ENCODE measurements around the gene ATF7.
"Not testable (repeated sequence)": the region's sequence is repeated elsewhere in the genome, so short reads cannot be mapped to it uniquely, and the experiment has no call there.

The ATF7 gene

GRCh38 chr12:53659571-53659981 lies 33.4 kb upstream of the ATF7 start:
- TF ChIP-seq POLR2AphosphoS5 (IDR thresholded peaks at IDR 0.05; ENCODE audit: borderline replicate concordance, low read depth, low read length) = no peak
- TF ChIP-seq FOXP2 (optimal IDR thresholded peaks at IDR 0.05; ENCODE audit: control extremely low read depth, extremely low read length, insufficient read depth) = no peak
- TF ChIP-seq EZH2 (IDR thresholded peaks at IDR 0.05) = no peak
- peaks cover 17% of the 10 kb centered on the region for H3K36me3 ChIP-seq (ENCODE audit: insufficient read depth, low read length)
- no peak for DNase-seq (ENCODE audit: low read depth, low spot score)
- no peak overlapping the region for H3K4me3 ChIP-seq
- no peaks in the 10 kb centered on the region for H3K9me3 ChIP-seq (ENCODE audit: low read depth, low read length)
- H3K9ac ChIP-seq (ENCODE audit: insufficient read length) = no peak overlapping the region
- H3K27ac ChIP-seq = peak overlapping the region; percentile 57; the same call in 1 of the 2 replicates

- Histone ChIP-seq H3K36me3 (ENCODE audit: insufficient read depth, low read length) (peaks cover 12% of the 10 kb centered on the region), H3K4me3 (no peak overlapping the region), H3K9me3 (ENCODE audit: low read depth, low read length) (no peaks in the 10 kb centered on the region), H3K27ac (peak overlapping the region; percentile 68; the same call in 1 of the 2 replicates), H3K9ac (ENCODE audit: insufficient read length) (no peak overlapping the region)
- TF ChIP-seq POLR2AphosphoS5 (IDR thresholded peaks at IDR 0.05; ENCODE audit: borderline replicate concordance, low read depth, low read length) (no peak), EZH2 (IDR thresholded peaks at IDR 0.05) (no peak), FOXP2 (optimal IDR thresholded peaks at IDR 0.05; ENCODE audit: control extremely low read depth, extremely low read length, insufficient read depth) (no peak)
- no peak for DNase-seq (ENCODE audit: low read depth, low spot score)
These were observed 32.9 kb upstream of the ATF7 start for GRCh38 chr12:53659011-53659551.

GRCh38 chr12:53657041-53657440 lies 30.9 kb upstream of the ATF7 start:
- TF ChIP-seq POLR2AphosphoS5 (IDR thresholded peaks at IDR 0.05; ENCODE audit: borderline replicate concordance, low read depth, low read length) (no peak), EZH2 (IDR thresholded peaks at IDR 0.05) (no peak), FOXP2 (optimal IDR thresholded peaks at IDR 0.05; ENCODE audit: control extremely low read depth, extremely low read length, insufficient read depth) (no peak)
- no peaks in the 10 kb centered on the region for H3K36me3 ChIP-seq (ENCODE audit: insufficient read depth, low read length)
- no peak overlapping the region for H3K4me3 ChIP-seq
- H3K27ac ChIP-seq = no peak overlapping the region
- no peak for DNase-seq (ENCODE audit: low read depth, low spot score)
- no peaks in the 10 kb centered on the region for H3K9me3 ChIP-seq (ENCODE audit: low read depth, low read length)
- no peak overlapping the region for H3K9ac ChIP-seq (ENCODE audit: insufficient read length)

- no peak overlapping the region for H3K27ac ChIP-seq
- no peak overlapping the region for H3K4me3 ChIP-seq
- no peaks in the 10 kb centered on the region for H3K36me3 ChIP-seq (ENCODE audit: insufficient read depth, low read length)
- no peak for DNase-seq (ENCODE audit: low read depth, low spot score)
- no peak overlapping the region for H3K9ac ChIP-seq (ENCODE audit: insufficient read length)
- TF ChIP-seq POLR2AphosphoS5 (IDR thresholded peaks at IDR 0.05; ENCODE audit: borderline replicate concordance, low read depth, low read length) (no peak), FOXP2 (optimal IDR thresholded peaks at IDR 0.05; ENCODE audit: control extremely low read depth, extremely low read length, insufficient read depth) (no peak), EZH2 (IDR thresholded peaks at IDR 0.05) (no peak)
- H3K9me3 ChIP-seq (ENCODE audit: low read depth, low read length) = no peaks in the 10 kb centered on the region
These were observed 27.4 kb upstream of the ATF7 start for GRCh38 chr12:53653595-53653994.

GRCh38 chr12:53652366-53652765 lies 26.2 kb upstream of the ATF7 start:
- H3K4me3 ChIP-seq = no peak overlapping the region
- H3K36me3 ChIP-seq (ENCODE audit: insufficient read depth, low read length) = no peaks in the 10 kb centered on the region
- H3K27ac ChIP-seq = no peak overlapping the region
- no peak overlapping the region for H3K9ac ChIP-seq (ENCODE audit: insufficient read length)
- no peak for TF ChIP-seq FOXP2 (optimal IDR thresholded peaks at IDR 0.05; ENCODE audit: control extremely low read depth, extremely low read length, insufficient read depth)
- no peak for TF ChIP-seq EZH2 (IDR thresholded peaks at IDR 0.05)
- no peak for TF ChIP-seq POLR2AphosphoS5 (IDR thresholded peaks at IDR 0.05; ENCODE audit: borderline replicate concordance, low read depth, low read length)
- no peaks in the 10 kb centered on the region for H3K9me3 ChIP-seq (ENCODE audit: low read depth, low read length)
- DNase-seq (ENCODE audit: low read depth, low spot score) = no peak

GRCh38 chr12:53651737-53652136 lies 25.6 kb upstream of the ATF7 start:
- no peaks in the 10 kb centered on the region for H3K36me3 ChIP-seq (ENCODE audit: insufficient read depth, low read length)
- H3K9ac ChIP-seq (ENCODE audit: insufficient read length) = no peak overlapping the region
- TF ChIP-seq EZH2 (IDR thresholded peaks at IDR 0.05) (no peak), POLR2AphosphoS5 (IDR thresholded peaks at IDR 0.05; ENCODE audit: borderline replicate concordance, low read depth, low read length) (no peak), FOXP2 (optimal IDR thresholded peaks at IDR 0.05; ENCODE audit: control extremely low read depth, extremely low read length, insufficient read depth) (no peak)
- no peak for DNase-seq (ENCODE audit: low read depth, low spot score)
- H3K27ac ChIP-seq = no peak overlapping the region
- no peak overlapping the region for H3K4me3 ChIP-seq
- no peaks in the 10 kb centered on the region for H3K9me3 ChIP-seq (ENCODE audit: low read depth, low read length)

- not testable (repeated sequence) for H3K27ac ChIP-seq; H3K36me3 ChIP-seq (ENCODE audit: insufficient read depth, low read length); DNase-seq (ENCODE audit: low read depth, low spot score); H3K4me3 ChIP-seq; H3K9ac ChIP-seq (ENCODE audit: insufficient read length); H3K9me3 ChIP-seq (ENCODE audit: low read depth, low read length)
These were observed 20.1 kb upstream of the ATF7 start for GRCh38 chr12:53646300-53646699.

- H3K27ac ChIP-seq = no peak overlapping the region
- TF ChIP-seq POLR2AphosphoS5 (IDR thresholded peaks at IDR 0.05; ENCODE audit: borderline replicate concordance, low read depth, low read length) (no peak), FOXP2 (optimal IDR thresholded peaks at IDR 0.05; ENCODE audit: control extremely low read depth, extremely low read length, insufficient read depth) (no peak), EZH2 (IDR thresholded peaks at IDR 0.05) (no peak)
- no peaks in the 10 kb centered on the region for H3K36me3 ChIP-seq (ENCODE audit: insufficient read depth, low read length)
- H3K9ac ChIP-seq (ENCODE audit: insufficient read length) = no peak overlapping the region
- no peak for DNase-seq (ENCODE audit: low read depth, low spot score)
- H3K4me3 ChIP-seq = no peak overlapping the region
- H3K9me3 ChIP-seq (ENCODE audit: low read depth, low read length) = no peaks in the 10 kb centered on the region
These were observed 19.0 kb upstream of the ATF7 start for GRCh38 chr12:53645165-53645564.

GRCh38 chr12:53644133-53644532 lies 18.0 kb upstream of the ATF7 start:
- no peak for DNase-seq (ENCODE audit: low read depth, low spot score)
- H3K4me3 ChIP-seq = no peak overlapping the region
- H3K9ac ChIP-seq (ENCODE audit: insufficient read length) = no peak overlapping the region
- no peak for TF ChIP-seq EZH2 (IDR thresholded peaks at IDR 0.05)
- TF ChIP-seq POLR2AphosphoS5 (IDR thresholded peaks at IDR 0.05; ENCODE audit: borderline replicate concordance, low read depth, low read length) = no peak
- TF ChIP-seq FOXP2 (optimal IDR thresholded peaks at IDR 0.05; ENCODE audit: control extremely low read depth, extremely low read length, insufficient read depth) = no peak
- H3K27ac ChIP-seq = no peak overlapping the region
- H3K36me3 ChIP-seq (ENCODE audit: insufficient read depth, low read length) = no peaks in the 10 kb centered on the region
- no peaks in the 10 kb centered on the region for H3K9me3 ChIP-seq (ENCODE audit: low read depth, low read length)
